OCI-LY1 (cell line): ENCODE measurements around the gene NUDT12.

Experiments
- CTCF ChIP-seq: fragments of 200-600 bp; sonication (generic), shearing (Covaris generic); IDR thresholded peaks from 2 replicates; pipeline ENCODE4 v1.5.1; 2017; ENCODE audit warnings: mild to moderate bottlenecking, antibody characterized with exemption, low read length, moderate library complexity, mixed read lengths
- EZH2 ChIP-seq: fragments of 200-600 bp; sonication (generic), shearing (Covaris generic); IDR thresholded peaks from 2 replicates; pipeline ENCODE4 v1.8.0; 2017; ENCODE audit warnings: borderline replicate concordance, mixed run types, mild to moderate bottlenecking, antibody characterized with exemption, low read length, moderate library complexity, mixed read lengths

- TF ChIP-seq CTCF (no peak), EZH2 (no peak)
Measured at GRCh38 chr5:103590221-103590620, 27.6 kb upstream of the NUDT12 start.
